HG02870 (cell line): ENCODE results near the gene PCDHAC1.
"Not testable (repeated sequence)": the region's sequence is repeated elsewhere in the genome, so short reads cannot be mapped to it uniquely, and the experiment has no call there.

Experiments
- ATAC-seq: cut with Tn5 transposase; IDR thresholded peaks from one replicate; pipeline ENCODE4 v1.9.1; 2021; ENCODE audit warnings: mild to moderate bottlenecking, moderate library complexity; ENCODE audit not compliant: unreplicated experiment

The PCDHAC1 gene

DNA sequence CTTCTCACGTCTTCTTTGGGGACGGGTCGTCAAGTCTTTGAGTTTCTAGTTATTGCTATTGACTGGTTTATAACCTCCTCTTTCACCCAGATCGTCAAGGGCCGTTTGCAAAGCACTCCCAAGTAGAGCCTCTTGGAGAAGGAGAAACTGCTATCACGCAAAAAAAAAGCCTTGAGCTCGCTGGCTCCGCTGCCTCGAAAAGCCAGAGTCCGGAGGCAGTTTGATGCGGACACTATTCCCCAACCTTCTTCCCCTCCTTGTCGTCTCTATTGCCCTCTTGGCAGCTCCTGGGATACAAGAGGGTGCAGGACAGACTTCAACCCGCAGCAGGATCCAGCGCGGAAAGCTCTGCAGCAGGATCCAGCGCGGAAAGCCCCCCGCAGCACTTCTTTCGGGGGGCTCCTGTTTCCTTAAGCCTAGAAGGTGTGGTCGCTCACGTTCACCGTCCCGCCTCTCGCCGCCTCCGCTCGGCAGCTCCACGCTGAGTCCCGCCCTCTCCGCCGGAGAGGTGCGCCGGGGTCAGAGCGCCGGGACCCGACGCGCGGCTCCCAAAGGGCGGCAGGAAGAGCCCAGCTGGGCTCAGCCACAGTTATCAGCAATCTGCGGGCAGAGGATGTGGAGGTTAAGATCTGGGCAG, at the start of gene PCDHAC1:
TSS of gene PCDHAC1 (plus strand) at position 494 of the 637 bp plus-strand sequence. CDS start 594 bp downstream, outside the sequence.
- no peak for ATAC-seq

GRCh38 chr5:140876541-140877261, 49.4 kb upstream of the PCDHAC1 start:
- not testable (repeated sequence) for ATAC-seq

DNA sequence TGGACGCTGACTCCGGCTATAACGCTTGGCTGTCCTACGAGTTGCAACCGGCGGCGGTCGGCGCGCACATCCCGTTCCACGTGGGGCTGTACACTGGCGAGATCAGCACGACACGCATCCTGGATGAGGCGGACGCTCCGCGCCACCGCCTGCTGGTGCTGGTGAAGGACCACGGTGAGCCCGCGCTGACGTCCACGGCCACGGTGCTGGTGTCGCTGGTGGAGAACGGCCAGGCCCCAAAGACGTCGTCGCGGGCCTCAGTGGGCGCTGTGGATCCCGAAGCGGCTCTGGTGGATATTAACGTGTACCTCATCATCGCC, 48.9 kb upstream of the PCDHAC1 start:
- ATAC-seq, result no peak

DNA sequence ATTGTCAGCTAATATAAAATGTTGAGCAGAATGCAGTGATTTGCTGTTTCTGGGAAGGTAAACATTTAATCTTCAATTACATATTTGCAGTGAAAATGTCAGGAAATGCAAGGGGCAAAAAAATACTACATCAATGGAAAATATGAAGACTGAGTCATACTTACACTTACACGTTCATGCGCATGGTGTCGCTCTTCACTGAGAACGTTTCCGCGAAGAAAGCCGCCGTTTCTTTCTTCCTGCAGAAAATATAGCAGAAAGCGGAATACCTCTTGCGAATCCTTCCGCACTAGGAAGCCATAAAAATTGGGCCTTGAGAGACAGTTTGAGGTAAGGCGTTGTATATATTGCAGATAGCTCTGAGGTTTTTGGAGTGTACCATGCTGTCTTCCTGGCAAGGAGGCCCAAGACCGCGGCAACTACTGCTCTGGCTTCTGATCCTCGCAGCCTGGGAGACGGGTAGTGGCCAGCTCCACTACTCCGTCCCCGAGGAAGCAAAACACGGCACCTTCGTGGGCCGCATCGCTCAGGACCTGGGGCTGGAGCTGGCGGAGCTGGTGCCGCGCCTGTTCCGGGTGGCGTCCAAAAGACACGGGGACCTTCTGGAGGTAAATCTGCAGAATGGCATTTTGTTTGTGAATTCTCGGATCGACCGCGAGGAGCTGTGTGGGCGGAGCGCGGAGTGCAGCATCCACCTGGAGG, 44.1 kb upstream of the PCDHAC1 start, which contains the start of gene PCDHA13:
TSS of gene PCDHA13 (plus strand) at position 236 of the 702 bp plus-strand sequence. CDS start at position 381, 145 bp downstream.
- ATAC-seq, result no peak

- no peak for ATAC-seq
These were observed 43.6 kb upstream of the PCDHAC1 start for GRCh38 chr5:140882591-140882899.

- ATAC-seq, result no peak
These were observed 42.7 kb upstream of the PCDHAC1 start for GRCh38 chr5:140883373-140883772.

DNA sequence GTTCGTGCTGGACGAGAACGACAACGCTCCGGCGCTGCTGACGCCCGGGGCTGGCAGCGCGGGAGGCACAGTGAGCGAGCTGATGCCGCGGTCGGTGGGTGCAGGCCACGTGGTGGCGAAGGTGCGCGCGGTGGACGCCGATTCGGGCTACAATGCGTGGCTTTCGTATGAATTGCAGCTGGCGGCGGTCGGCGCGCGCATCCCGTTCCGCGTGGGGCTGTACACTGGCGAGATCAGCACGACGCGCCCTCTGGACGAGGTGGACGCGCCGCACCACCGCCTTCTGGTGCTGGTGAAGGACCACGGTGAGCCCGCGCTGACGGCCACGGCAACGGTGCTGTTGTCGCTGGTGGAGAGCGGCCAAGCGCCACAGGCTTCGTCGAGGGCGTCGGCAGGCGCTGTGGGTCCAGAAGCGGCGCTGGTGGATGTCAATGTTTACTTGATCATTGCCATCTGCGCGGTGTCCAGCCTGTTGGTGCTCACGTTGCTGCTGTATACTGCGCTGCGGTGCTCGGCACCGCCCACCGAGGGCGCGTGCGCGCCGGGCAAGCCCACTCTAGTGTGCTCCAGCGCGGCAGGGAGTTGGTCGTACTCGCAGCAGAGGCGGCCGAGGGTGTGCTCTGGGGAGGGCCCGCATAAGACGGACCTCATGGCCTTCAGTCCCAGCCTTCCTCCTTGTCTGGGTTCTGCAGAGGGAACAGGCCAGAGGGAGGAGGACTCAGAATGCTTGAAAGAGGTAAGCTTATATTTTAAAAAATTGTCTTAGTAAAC, 42.0 kb upstream of the PCDHAC1 start:
- no peak for ATAC-seq

- no peak for ATAC-seq
These were observed 9.8 kb upstream of the PCDHAC1 start for GRCh38 chr5:140916325-140916724.

DNA sequence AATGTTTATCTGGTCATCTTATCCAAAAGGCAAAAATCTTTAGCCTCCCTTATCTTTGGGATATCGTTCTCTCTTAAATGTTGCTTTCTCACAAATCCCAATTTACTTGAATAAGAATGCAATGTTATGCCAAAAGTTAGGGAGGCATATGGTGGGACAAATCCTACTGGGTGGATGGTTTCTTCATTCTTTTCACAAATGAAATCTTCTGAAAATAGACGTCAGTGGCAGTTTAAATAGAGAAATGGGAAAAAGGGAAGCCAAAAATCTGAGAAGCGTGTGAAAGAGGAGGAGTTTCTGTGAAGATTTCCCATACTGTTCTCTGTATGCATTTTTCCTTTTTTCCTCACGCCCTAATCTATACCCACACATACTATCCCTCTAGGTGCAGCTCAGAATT, 2.5 kb upstream of the PCDHAC1 start:
- ATAC-seq, result no peak

DNA sequence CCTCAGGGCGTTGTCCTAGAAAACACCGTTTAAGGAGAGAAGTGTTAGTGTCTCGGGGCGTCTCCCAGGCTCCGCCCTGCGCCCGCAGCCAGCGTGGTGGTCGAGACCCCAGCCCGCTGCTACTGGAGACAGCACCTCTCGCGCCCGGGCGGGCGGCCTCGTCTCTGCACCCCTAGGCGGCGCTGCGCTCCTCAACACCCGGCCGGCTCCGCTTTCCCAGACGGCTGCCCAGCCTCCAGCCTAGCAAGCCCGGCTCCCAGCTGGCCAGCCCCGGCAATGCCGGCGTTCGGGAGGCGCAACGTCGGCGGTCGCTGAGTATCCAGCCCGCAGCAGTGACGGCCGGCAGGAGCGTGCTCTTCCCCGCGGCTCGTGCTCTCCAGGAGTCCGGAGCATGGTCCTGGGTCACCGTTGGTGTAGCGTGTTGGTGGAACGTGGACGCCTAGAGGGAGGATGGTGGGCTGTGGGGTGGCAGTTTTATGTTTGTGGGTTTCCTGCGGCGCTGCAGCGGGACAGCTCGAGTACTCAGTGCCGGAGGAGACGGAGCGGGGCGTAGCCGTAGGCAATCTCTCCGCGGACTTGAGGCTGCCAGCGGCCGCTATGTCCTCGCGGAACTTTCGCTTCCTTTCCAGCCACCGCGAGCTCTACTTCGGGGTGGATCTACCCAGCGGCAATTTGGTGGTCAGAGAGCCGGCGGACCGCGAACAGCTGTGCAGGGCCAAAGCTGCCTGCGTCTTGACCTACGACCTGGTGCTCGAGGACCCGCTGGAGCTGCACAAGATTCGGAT, 536 bp downstream of the PCDHAC1 start:
- no peak for ATAC-seq

DNA sequence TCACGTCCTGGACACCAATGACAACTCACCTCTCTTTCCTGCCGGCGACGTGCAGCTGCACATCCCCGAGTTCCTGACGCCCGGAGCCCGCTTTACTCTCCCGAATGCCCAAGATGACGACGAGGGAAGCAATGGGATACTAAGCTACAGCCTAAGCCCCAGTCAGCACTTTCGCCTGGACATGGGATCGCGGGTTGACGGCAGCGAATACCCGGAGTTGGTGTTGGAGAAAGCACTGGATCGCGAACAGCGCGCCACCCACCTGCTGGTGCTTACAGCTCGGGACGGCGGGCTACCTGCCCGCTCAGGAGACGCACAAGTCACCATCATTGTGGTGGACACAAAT, 1.1 kb downstream of the PCDHAC1 start:
- no peak for ATAC-seq

DNA sequence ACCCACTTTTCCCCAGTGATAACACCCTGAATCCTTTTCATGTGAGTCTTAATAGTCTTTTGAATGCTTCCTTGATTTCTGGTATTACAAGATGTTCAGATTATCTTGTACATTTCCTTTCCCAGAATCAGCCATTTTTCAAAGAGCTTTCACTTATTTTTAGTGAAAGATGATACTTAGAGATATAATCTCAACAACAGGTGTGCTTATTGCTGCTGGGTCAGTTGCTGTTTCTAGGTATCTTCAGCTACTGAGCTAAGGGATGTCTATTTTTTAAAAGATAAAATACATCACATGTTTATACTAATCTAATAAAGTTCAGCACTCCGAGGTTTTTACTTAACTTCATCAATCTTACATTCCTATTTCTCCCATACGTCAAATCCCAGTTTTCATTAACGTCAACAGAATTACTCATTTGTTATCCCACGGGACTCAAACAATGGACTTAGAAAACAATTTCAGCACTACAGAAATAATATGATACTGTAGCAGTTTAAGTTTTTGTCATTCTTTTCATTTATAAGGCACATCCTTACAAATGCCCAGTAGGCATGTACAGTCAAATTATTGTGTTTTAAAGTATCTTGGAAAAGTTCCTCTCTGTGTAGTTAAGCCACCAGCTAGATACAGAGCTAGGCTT, 9.0 kb downstream of the PCDHAC1 start:
- no peak for ATAC-seq

GRCh38 chr5:140946578-140946977, 20.5 kb downstream of the PCDHAC1 start:
- ATAC-seq, result no peak

- ATAC-seq, result no peak
These were observed 25.5 kb downstream of the PCDHAC1 start for GRCh38 chr5:140951636-140952035.

DNA sequence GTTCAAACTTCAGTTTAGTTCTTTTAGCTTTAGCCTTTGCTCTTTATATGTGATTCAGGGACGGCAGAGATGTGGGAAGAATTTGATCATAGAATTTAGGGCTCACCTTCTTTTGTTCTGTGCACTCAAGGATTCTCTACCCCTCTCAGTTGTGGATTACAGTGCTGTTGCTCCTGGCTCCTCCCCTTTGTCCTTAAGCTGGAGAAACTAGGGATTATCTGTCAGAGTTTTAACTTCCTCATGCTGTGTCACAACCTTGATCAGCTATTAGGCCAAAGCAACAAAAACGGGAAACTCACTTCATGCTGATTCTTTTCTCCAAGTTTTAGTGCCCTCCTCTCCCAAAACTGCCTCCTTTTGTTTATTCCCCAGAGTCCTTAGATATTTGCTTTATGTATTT, 27.1 kb downstream of the PCDHAC1 start:
- ATAC-seq, result no peak

DNA sequence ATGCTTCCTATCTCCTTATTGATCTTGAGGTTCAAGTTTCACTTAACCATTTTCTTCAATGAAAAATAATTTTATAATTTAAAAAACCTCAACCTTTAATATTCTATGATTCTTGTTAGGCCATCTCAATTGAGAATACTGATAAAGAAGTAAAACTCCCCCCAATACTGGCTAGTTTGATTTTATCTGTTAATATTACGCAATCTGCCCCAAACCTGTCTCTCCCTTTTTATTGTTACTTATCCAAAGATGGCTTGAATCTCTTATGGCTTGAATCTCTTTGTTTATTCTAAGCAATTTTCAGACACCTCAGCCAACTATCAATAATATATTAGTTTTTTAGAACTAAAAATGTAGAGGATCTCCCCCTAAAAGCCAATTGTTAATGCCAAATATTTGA, 36.1 kb downstream of the PCDHAC1 start:
- no peak for ATAC-seq

GRCh38 chr5:140964356-140964755, 38.3 kb downstream of the PCDHAC1 start:
- ATAC-seq, result no peak

- no peak for ATAC-seq
These were observed 39.8 kb downstream of the PCDHAC1 start for GRCh38 chr5:140965905-140966292.

DNA sequence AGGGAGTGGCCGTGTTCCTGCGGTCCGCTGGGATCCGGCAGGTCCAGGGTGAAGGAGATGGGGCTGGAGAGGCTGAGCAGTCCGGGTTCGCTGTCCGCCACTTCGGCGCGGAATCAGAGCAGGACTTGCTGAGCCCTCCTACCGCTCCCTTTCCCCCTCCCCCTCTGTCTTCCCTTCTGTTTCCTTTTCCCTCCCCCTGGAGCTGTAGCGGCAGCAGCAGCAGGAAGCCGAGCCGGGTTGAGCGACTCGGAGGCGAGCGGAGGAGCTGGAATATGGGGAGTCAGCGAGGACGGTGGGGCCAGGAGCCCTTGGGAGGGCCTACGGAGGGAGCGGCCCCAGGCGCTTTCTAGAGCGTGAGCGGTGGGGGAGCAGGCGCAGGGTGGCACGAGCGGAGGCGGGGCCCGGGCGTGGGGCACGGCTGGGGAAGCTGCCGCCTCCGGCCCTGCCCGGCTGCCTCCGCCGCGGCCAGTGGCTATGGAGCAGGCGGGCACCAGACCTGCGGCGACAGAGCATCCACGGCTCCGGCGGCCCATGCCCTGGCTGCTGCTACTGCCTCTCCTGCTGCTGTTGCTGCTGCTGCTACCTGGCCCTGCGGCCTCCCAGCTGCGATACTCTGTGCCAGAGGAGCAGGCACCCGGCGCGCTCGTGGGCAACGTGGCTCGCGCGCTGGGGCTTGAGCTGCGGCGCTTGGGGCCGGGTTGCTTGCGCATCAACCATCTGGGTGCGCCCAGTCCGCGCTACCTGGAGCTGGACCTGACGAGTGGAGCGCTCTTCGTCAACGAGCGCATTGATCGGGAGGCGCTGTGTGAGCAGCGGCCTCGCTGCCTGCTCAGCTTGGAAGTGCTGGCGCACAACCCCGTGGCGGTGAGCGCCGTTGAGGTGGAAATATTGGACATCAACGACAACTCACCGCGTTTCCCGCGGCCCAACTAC, 40.5 kb downstream of the PCDHAC1 start, which contains the start of gene PCDHAC2:
TSS of gene PCDHAC2 (plus strand) at position 184 of the 933 bp plus-strand sequence. CDS start at position 475, 291 bp downstream.
- no peak for ATAC-seq
